Measurements from ENCODE around the gene POLD4.

The POLD4 gene

GRCh38 chr11:67354075-67355022, 1.0 kb upstream of the POLD4 start:
- Histone ChIP-seq H3K36me3 (ENCODE audit: insufficient read depth) (no peaks in the 10 kb centered on the region), H3K4me2 (peak overlapping the region; percentile 75), H4K20me1 (ENCODE audit: insufficient read depth) (no peaks in the 10 kb centered on the region), H3K27me3 (ENCODE audit: insufficient read depth, low read depth) (no peaks in the 10 kb centered on the region), H3K27ac (no peak overlapping the region; the same call in 1 of the 2 replicates), H3K9ac (peak overlapping the region; percentile 20; the same call in 1 of the 2 replicates), H3K4me1 (ENCODE audit: low read depth, poor library complexity, severe bottlenecking) (peaks cover 50% of the 10 kb centered on the region), H3K4me3 (IDR thresholded peaks at IDR 0.05; ENCODE audit: insufficient read depth, low read depth, low read length) (peak overlapping the region; percentile 1), H2AFZ (ENCODE audit: low read depth) (peak overlapping the region; percentile 88; the same call in 1 of the 2 replicates), H3K79me2 (ENCODE audit: insufficient read depth, low read depth) (no peaks in the 10 kb centered on the region)
- TF ChIP-seq CTCF (conservative IDR thresholded peaks at IDR 0.05; ENCODE audit: low read depth, low read length): no peak

GRCh38 chr11:67352546-67353316, 615 bp downstream of the POLD4 start:
- H3K4me1 ChIP-seq (ENCODE audit: low read depth, poor library complexity, severe bottlenecking): peaks cover 50% of the 10 kb centered on the region
- H3K27ac ChIP-seq: peak overlapping the region; percentile 69
- peak overlapping the region; percentile 88 for H2AFZ ChIP-seq (ENCODE audit: low read depth)
- H3K36me3 ChIP-seq (ENCODE audit: insufficient read depth): no peaks in the 10 kb centered on the region
- H3K27me3 ChIP-seq (ENCODE audit: insufficient read depth, low read depth): no peaks in the 10 kb centered on the region
- no peak for TF ChIP-seq CTCF (conservative IDR thresholded peaks at IDR 0.05; ENCODE audit: low read depth, low read length)
- peak overlapping the region; percentile 59 for H3K9ac ChIP-seq
- H3K4me3 ChIP-seq (IDR thresholded peaks at IDR 0.05; ENCODE audit: insufficient read depth, low read depth, low read length): peak overlapping the region; percentile 62
- peak overlapping the region; percentile 98 for H3K4me2 ChIP-seq
- H4K20me1 ChIP-seq (ENCODE audit: insufficient read depth): no peaks in the 10 kb centered on the region
- no peaks in the 10 kb centered on the region for H3K79me2 ChIP-seq (ENCODE audit: insufficient read depth, low read depth)

GRCh38 chr11:67351275-67352005, 1.9 kb downstream of the POLD4 start:
- Histone ChIP-seq H3K27ac (no peak overlapping the region), H4K20me1 (ENCODE audit: insufficient read depth) (no peaks in the 10 kb centered on the region), H3K36me3 (ENCODE audit: insufficient read depth) (no peaks in the 10 kb centered on the region), H3K9ac (no peak overlapping the region), H2AFZ (ENCODE audit: low read depth) (peak overlapping the region; percentile 10; the same call in 1 of the 2 replicates), H3K4me3 (IDR thresholded peaks at IDR 0.05; ENCODE audit: insufficient read depth, low read depth, low read length) (no peak overlapping the region), H3K27me3 (ENCODE audit: insufficient read depth, low read depth) (no peaks in the 10 kb centered on the region), H3K4me1 (ENCODE audit: low read depth, poor library complexity, severe bottlenecking) (peaks cover 41% of the 10 kb centered on the region), H3K79me2 (ENCODE audit: insufficient read depth, low read depth) (no peaks in the 10 kb centered on the region), H3K4me2 (no peak overlapping the region; the same call in 1 of the 2 replicates)
- TF ChIP-seq CTCF (conservative IDR thresholded peaks at IDR 0.05; ENCODE audit: low read depth, low read length): peak; percentile 80

GRCh38 chr11:67349928-67350465, 3.3 kb downstream of the POLD4 start:
- Histone ChIP-seq H3K79me2 (ENCODE audit: insufficient read depth, low read depth) (no peaks in the 10 kb centered on the region), H3K9ac (no peak overlapping the region), H3K27ac (no peak overlapping the region), H3K4me3 (IDR thresholded peaks at IDR 0.05; ENCODE audit: insufficient read depth, low read depth, low read length) (no peak overlapping the region), H3K4me2 (no peak overlapping the region), H4K20me1 (ENCODE audit: insufficient read depth) (no peaks in the 10 kb centered on the region), H3K4me1 (ENCODE audit: low read depth, poor library complexity, severe bottlenecking) (peaks cover 30% of the 10 kb centered on the region), H2AFZ (ENCODE audit: low read depth) (no peak overlapping the region), H3K27me3 (ENCODE audit: insufficient read depth, low read depth) (no peaks in the 10 kb centered on the region), H3K36me3 (ENCODE audit: insufficient read depth) (no peaks in the 10 kb centered on the region)
- no peak for TF ChIP-seq CTCF (conservative IDR thresholded peaks at IDR 0.05; ENCODE audit: low read depth, low read length)
